Stimulated activated CD4-positive, alpha-beta T cell treated with anti-CD3 and anti-CD28 coated beads, Interleukin-1b, Interleukin-23, amount 100 ng/mL, for 1 hour (primary cell): Measurements from ENCODE around the gene TPI1.

Experiments
- DNase-seq, 2 donors: peaks; one replicate each; pipeline ENCODE4 v3.0.0-alpha.2; 2020; ENCODE audit warnings: low read depth in 2 of 2

The TPI1 gene

DNA sequence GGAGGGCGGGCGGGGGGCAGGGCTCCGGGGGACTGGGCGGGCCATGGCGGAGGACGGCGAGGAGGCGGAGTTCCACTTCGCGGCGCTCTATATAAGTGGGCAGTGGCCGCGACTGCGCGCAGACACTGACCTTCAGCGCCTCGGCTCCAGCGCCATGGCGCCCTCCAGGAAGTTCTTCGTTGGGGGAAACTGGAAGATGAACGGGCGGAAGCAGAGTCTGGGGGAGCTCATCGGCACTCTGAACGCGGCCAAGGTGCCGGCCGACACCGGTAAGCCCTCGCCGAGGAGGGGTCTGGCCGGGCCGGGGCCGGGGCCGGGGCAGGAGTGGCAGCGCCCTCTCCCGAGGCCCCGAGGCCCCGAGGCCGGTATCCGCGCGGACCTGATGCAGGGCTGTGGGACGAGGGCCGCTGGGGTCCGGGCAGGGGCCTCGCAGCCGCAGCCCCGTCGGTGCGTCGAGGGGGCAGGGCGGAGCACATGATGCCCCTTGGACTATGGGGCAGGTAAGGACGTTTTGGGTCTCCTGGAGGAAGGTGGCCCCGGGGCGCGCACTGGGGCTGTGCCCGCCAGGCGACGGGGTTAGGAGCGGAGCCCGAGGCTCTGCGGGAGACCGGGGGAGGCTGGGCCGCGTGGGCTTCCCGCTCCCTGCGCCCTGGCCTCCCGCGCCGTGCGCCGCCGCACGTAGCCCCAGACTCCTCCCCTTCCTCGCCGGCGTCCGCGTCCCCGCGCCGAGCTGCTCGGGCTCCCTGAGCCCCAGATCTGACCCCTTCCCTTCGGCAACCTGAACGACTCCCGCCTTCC is at the start of gene TPI1:
TPI1 (plus strand) TSS at position 119 of the 798 bp plus-strand sequence; CDS start at position 155, 36 bp downstream.
- peak; percentile 63 to 65 for DNase-seq

DNA sequence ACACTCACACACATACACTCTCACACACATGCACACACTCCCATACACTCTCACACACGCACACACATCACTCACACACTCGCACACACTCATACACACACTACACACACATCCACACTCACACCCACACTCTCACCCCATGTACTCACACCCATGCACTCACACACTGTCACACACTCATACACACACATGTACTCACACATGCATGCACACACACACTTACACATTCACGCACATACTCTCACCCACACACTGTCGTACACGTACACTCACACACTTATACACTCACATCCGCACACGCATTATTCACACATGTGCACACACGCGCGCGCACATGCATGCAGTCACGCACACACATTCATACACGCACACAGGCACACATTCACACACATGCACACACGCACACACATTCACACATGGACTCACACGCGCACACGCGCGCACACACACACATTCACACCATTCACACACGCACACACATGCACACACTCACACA is 49.6 kb upstream of the TPI1 start:
- no peak for DNase-seq

DNA sequence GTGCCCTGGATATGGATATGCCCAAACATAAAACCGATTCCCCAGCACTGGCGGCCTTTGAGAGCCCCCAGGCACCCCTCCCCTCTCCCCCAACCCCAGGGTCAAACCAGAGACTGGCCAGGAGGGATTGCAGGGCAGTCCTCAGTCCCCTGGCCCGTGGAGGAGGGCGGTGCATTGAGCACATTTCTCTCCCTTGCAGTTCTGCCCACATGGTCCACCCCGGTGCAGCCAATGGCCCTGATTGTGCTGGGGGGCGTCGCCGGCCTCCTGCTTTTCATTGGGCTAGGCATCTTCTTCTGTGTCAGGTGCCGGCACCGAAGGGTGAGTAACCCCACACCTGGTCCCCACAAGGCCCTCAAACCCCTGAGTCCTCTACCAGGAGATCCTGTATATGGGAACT is 49.1 kb upstream of the TPI1 start:
- DNase-seq = no peak

DNA sequence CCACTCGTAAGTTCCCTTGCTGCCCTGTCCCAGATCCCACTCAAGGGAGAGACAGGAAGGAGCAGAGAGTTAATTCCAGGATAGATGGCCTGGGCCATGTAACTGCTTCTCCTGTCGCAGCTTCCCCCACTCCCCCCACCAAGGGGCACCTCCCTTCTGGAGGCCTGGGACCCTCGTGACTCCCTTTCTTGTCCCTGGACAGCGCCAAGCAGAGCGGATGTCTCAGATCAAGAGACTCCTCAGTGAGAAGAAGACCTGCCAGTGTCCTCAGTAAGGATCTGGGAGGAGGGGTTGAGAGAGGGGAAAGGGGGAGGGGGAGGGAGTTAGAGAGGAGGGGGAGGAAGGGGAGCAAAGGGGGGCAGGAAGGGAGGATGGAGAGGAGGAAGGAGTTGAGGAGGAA is 48.7 kb upstream of the TPI1 start:
- no peak for DNase-seq

DNA sequence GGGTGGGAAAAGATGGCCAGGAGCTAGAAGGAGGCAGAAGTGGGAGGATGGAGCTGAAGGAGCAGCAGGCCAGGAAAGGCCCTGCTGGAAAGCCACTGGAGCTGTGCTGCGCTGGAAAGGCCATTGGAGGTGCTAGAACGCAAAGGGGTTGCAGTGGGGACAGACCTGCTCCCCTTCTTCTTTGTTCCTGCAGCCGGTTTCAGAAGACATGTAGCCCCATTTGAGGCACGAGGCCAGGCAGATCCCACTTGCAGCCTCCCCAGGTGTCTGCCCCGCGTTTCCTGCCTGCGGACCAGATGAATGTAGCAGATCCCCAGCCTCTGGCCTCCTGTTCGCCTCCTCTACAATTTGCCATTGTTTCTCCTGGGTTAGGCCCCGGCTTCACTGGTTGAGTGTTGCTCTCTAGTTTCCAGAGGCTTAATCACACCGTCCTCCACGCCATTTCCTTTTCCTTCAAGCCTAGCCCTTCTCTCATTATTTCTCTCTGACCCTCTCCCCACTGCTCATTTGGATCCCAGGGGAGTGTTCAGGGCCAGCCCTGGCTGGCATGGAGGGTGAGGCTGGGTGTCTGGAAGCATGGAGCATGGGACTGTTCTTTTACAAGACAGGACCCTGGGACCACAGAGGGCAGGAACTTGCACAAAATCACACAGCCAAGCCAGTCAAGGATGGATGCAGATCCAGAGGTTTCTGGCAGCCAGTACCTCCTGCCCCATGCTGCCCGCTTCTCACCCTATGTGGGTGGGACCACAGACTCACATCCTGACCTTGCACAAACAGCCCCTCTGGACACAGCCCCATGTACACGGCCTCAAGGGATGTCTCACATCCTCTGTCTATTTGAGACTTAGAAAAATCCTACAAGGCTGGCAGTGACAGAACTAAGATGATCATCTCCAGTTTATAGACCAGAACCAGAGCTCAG is 48.0 kb upstream of the TPI1 start:
- DNase-seq = no peak

DNA sequence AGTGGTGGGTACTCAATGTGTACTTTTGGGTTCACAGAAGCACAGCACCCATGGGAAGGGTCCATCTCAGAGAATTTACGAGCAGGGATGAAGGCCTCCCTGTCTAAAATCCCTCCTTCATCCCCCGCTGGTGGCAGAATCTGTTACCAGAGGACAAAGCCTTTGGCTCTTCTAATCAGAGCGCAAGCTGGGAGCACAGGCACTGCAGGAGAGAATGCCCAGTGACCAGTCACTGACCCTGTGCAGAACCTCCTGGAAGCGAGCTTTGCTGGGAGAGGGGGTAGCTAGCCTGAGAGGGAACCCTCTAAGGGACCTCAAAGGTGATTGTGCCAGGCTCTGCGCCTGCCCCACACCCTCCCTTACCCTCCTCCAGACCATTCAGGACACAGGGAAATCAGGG is 47.2 kb upstream of the TPI1 start:
- DNase-seq = no peak

DNA sequence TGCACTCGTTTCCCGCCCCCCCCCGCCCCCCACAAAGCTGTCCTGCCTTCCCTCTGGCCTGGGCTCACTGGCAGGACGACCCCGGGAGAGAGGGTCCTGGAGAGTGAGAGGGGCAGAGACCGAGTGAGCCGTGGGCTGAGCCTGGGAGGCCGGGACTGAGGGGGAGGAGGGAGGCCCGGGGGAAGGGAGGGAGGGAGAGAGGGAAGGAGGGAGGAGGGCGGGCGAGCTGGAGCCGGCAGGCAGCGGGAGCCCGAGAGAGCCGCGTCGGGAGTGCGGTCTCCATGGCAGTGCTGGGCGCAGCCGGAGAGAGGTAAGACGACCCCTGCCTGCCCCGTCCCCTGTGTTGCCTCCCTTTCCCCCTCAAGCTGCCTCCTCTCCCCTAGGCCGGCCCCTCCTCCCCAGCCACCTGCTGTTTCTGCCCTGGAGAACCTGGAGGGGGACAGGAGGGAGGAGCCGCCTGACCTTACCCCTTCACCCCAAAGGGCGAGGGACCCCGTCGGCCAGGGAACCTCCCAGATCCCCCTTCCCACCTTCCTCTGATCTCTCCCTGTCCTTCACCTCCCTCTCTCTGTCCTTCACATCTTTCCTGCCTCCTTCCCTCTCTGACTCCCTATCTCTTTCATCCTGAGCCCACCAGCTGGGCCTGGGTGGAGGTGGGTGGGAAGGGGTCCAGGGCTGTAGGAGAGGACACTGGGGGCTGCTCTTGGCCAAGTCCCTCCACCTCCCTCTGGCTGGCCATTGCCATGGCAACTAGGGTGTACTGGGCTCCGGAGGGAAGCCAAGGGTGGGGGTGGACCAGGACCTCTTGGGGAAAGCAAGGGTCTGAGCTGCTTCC is 45.5 kb upstream of the TPI1 start, which contains the start of gene GPR162:
GPR162 (plus strand) TSS at position 231 of the 835 bp plus-strand sequence. CDS start 2,078 bp downstream, outside the sequence.
- DNase-seq = no peak

DNA sequence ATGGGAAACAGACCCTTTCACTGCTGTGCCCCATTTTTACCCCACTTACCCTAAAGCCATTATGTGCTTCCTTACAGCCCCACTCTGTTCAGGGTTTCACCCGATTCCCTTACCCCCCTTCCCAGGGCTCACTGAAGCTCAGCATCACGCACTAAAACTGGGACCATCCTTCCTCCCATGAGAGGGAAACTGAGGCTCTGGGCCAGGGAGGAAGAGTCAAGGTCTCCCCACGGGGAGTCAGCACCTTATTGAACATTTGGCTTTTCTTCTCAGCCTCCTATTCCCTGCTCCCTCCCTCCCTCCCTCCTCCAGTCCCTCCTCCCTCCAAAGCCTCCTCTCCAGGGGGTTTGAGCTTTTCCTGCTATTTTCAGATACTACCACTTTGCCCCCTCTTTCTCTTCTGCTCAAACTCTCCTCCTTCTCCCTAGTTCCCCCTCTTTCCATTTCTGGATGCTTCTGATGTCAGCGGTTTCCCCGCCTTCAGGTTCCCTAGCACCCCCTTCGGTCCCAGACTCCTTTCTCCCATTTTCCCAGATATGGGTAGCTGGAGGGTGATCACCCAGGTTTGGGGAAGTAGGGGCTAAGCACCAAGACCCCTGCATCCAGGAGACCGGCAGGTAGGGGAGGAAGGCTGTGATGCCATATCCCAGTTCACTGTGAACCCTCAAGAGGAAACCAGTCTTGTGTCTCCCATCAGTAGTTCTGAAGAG is 44.8 kb upstream of the TPI1 start:
- no peak for DNase-seq

DNA sequence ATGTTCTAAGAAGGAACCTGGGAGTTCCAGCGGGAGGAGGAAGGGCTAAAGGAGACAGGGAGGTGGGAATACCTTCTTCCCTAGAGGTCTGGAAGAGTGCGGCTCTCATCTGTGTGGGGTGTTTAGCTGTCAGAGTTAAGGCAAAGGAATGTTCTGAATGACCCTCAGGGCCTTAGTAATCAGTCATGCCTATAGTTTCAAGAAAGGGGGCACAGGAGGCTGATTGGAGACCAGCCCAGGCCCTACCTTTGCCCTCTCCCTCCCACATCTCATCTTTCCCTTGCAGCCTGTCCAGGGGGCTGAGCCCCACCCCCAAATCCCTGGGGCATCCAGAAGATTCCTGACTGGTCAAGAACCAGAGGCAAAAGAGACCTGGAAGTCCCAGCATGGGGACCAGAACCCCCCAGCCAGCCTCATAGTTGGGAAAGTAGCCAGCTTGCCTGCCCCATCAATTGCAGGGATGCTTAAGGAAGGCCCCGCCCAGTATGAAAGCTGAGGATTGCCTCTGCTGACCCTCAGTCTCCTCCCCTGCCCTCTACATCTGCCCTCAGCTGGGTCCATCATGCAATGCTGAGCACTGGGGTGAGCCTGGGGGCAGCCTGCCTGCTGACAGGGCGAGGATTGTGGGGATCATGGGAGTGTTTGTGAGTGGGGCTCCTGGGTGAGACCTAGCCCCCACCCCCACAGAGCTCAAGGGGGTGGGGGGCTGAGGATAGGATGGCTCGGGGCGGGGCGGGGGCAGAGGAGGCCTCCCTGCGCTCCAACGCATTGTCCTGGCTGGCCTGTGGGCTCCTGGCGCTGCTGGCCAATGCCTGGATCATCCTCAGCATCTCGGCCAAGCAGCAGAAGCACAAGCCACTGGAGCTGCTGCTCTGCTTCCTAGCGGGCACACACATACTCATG is 43.9 kb upstream of the TPI1 start:
- no peak for DNase-seq

DNA sequence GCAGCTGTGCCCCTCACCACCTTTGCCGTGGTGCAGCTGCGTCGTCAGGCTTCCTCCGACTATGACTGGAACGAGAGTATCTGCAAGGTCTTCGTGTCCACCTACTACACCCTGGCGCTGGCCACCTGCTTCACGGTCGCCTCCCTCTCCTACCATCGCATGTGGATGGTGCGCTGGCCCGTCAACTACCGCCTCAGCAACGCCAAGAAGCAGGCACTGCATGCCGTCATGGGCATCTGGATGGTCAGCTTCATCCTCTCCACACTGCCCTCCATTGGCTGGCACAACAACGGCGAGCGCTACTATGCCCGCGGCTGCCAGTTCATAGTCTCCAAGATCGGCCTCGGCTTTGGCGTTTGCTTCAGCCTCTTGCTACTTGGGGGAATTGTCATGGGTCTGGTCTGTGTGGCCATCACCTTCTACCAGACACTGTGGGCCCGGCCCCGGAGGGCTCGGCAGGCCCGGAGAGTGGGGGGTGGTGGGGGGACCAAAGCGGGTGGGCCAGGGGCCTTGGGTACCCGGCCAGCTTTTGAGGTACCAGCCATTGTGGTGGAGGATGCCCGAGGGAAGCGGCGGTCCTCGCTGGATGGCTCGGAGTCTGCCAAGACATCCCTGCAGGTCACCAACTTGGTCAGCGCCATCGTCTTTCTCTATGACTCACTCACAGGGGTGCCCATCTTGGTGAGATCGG is 43.1 kb upstream of the TPI1 start:
- no peak for DNase-seq

DNA sequence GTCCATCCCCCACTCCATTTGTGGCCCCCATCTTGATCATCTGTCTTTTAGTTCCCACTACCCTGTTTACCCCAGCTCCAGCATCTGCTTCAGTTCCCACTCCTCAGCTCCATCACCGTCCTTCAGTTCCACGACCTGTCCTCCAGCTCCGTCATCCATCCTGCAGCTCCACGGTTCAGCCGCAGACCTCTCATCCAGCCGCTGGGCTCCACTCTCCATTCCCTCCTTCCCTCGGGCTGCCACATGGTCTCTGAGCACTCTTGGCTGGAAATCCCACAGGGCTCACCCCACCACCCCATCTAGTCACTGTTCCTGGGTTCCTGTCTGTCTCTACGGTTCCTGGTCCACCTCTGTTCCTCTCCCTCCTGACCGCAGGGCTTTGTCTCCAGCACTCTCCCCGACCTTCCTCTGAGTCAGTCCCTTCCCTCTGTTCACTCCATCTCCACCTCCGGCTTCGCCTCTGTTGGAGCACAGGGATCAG is 42.4 kb upstream of the TPI1 start:
- DNase-seq = no peak

DNA sequence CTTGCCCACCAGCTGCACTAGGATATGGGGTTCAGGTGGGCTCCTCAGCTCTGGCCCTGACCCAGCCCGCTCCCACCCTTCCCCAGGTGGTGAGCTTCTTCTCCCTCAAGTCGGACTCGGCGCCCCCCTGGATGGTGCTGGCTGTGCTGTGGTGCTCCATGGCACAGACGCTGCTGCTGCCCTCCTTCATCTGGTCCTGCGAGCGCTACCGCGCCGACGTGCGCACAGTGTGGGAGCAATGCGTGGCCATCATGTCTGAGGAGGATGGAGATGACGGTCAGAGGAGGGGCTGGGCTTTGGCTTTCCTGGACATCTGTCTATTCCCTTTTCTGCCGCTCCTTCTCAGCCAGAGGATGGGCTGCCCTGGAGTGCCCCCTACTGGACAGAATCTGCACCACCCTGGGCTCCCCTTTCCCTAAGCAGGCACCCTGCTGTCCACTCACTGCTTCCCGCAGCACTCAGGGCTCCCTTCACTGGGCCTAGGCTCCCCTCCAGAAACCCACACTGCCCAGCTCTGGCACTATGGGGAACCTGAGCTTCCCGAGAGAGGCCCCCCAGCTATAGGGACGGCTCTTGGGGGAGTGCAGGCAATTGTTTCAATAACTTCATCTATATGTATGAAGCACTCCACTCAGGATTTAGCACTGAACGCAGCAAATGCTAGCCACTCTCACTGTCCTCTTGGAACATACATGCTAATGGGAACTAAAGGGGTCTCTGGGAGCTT is 41.8 kb upstream of the TPI1 start:
- DNase-seq = peak; percentile 68 to 82

DNA sequence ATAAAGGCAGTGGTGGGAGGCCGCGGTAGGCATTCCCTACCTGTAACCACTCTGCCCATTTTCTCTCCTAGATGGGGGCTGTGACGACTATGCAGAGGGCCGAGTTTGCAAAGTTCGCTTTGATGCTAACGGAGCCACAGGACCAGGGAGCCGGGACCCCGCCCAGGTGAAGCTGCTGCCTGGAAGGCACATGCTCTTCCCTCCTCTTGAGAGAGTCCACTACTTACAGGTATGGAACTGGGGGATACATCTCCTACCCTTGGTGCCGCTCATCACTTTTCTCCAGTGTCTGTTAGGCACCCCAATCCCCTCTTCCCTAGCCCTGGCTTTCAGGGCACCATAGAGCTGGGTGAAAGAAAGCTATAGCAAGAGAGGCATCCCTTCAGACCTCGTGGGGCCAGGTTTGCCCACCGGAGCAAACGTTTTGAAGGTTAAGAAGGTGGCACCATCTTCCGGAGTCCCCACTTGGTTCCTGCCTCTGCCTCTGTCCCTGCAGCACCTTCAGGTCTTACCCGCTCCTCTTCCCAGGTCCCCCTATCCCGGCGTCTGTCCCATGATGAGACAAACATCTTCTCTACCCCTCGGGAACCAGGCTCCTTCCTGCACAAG is 41.1 kb upstream of the TPI1 start:
- DNase-seq = no peak

DNA sequence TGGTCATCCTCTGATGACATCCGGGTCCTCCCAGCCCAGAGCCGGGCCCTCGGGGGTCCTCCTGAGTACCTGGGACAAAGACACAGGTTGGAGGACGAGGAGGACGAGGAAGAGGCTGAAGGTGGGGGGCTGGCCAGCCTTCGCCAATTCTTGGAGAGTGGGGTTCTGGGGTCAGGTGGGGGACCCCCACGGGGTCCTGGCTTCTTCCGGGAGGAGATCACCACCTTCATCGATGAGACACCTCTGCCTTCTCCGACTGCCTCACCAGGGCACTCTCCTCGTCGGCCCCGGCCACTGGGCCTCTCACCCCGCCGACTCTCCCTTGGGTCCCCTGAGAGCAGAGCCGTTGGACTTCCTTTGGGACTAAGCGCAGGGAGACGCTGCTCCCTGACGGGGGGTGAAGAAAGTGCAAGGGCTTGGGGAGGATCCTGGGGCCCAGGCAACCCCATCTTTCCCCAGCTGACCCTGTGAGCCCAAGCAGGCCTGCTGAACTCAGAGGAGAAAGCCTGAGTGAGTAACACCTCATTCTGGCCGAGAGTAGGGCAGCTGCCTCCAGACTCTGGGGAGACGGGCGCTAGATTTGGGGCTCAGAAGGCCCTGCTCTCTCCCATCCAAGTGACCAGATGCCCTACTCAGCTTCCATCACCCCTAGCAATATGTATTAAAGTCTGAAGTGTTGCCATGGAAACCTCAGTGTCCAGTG is 40.4 kb upstream of the TPI1 start:
- DNase-seq = no peak

DNA sequence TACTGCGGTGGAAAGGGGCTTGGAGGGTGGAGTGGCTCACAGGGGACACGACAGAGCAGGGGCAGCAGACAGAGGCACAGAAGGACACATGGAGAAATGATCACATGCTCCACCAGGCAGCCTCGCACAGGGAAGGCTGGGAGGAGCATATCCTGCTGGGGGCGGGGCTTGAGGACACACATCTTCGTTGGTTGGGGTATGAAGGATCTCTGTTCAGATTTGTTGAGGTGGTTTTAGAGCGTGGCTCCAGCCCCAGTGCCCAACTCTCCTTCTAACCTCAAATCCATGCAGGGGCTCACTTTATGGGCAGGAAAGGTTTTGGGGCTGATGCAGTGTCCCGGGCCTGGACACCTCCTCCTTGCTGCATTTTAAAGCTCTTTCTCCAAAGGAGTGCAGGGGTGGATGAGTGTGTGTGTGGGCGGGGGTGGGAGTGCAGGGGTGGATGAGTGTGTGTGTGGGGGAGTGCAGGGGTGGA is 39.9 kb upstream of the TPI1 start:
- DNase-seq = no peak

DNA sequence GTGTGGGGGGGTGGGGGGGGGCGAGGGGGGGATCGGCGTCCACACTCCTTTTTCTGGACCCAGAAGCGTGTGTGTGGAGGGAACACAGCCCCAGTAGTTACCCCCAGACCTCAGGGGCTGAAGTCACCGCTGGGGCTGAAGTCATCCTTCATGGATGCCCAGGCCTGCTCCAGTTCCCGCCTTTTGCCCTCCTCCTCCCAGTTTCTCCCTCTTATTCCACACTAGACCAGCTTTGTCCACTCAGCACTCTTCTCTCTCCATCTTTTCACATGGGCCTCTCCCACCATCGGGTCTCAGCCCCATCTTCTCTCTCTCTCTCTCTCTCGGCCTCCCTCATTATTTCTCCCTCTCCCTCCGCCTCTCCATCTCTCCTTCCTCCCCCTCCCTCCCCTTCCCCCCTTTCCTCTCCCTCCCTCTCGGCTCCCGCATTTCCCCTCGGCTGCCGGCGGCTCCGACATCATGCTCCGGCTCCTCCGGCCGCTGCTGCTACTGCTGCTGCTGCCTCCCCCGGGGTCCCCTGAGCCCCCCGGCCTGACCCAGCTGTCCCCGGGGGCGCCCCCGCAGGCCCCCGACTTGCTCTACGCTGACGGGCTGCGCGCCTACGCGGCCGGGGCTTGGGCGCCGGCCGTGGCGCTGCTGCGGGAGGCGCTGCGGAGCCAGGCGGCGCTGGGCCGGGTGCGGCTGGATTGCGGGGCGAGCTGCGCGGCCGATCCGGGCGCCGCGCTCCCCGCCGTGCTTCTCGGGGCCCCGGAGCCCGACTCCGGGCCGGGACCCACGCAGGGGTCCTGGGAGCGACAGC is 39.1 kb upstream of the TPI1 start, which contains the start of gene P3H3:
P3H3 (plus strand) TSS at position 426 of the 799 bp plus-strand sequence; CDS start at position 460, 34 bp downstream.
- DNase-seq = no peak
